Keratinocyte (primary cell): ENCODE results near the gene RAN. TPM values are rescaled to one million over a fixed set of nuclear protein-coding genes. Genes with fewer than 3 reads are reported as not detected.
A peak's percentile ranks its signal among the peaks of the same experiment; 100 is the strongest.

Experiments
- DNase-seq: peaks from one replicate; pipeline ENCODE4 v3.0.0-alpha.2; 2011; ENCODE audit warnings: low read depth, missing footprints, low spot score
- FAIRE-seq: peaks from 2 replicates; lab custom pipeline; 2011; peaks lifted over from hg19 to GRCh38; lab: Jason Lieb, UNC
- H2AFZ ChIP-seq: 2 replicates; pipeline ENCODE4 v1.6.0; 2012; ENCODE audit warnings: low read length, control low read depth, inconsistent platforms; ENCODE audit not compliant: control insufficient read depth
- H3K27ac ChIP-seq: 2 replicates; pipeline ENCODE4 v1.5.1; 2011; ENCODE audit warnings: low read length; ENCODE audit not compliant: control insufficient read depth, insufficient read depth
- H3K27me3 ChIP-seq: 3 replicates; pipeline ENCODE4 v1.6.0; 2011; ENCODE audit warnings: low read length; ENCODE audit not compliant: control insufficient read depth, insufficient read depth; ENCODE audit errors: extremely low read depth
- H3K36me3 ChIP-seq, 2 experiments: 2 replicates in 1 of 2; 3 replicates in 1 of 2; pipeline ENCODE4 v1.5.1; 2011; ENCODE audit warnings: low read length in 2 of 2, mild to moderate bottlenecking in 1 of 2; ENCODE audit not compliant: control insufficient read depth in 2 of 2, insufficient read depth in 2 of 2; ENCODE audit errors: extremely low read depth in 1 of 2
- H3K4me1 ChIP-seq: 3 replicates; pipeline ENCODE4 v1.5.1; 2011; ENCODE audit warnings: low read length; ENCODE audit not compliant: control insufficient read depth, insufficient read depth; ENCODE audit errors: extremely low read depth
- H3K4me2 ChIP-seq: 3 replicates; pipeline ENCODE4 v1.6.0; 2011; ENCODE audit warnings: low read depth, low read length; ENCODE audit not compliant: control insufficient read depth, insufficient read depth; ENCODE audit errors: extremely low read depth
- H3K4me3 ChIP-seq, 3 experiments: fragments of 200-600 bp in 1 of 3; sonication (generic) in 1 of 3; 2 replicates in 2 of 3; 3 replicates in 1 of 3; pipeline ENCODE4 v1.5.1; 2011 to 2016; ENCODE audit warnings: low read length in 3 of 3, mild to moderate bottlenecking in 3 of 3, control low read depth in 2 of 3, inconsistent platforms in 1 of 3, low read depth in 1 of 3, mixed read lengths in 1 of 3, mixed run types in 1 of 3, moderate library complexity in 1 of 3; ENCODE audit not compliant: control insufficient read depth in 2 of 3, insufficient read depth in 2 of 3; ENCODE audit errors: extremely low read depth in 1 of 3
- H3K79me2 ChIP-seq: 2 replicates; pipeline ENCODE4 v1.6.0; 2012; ENCODE audit warnings: low read length; ENCODE audit not compliant: control insufficient read depth, insufficient read depth
- H3K9ac ChIP-seq: 3 replicates; pipeline ENCODE4 v1.6.0; 2011; ENCODE audit warnings: low read length; ENCODE audit not compliant: control insufficient read depth, insufficient read depth; ENCODE audit errors: extremely low read depth
- H3K9me1 ChIP-seq: 3 replicates; pipeline ENCODE4 v1.6.0; 2011; ENCODE audit warnings: low read length; ENCODE audit not compliant: control insufficient read depth, insufficient read depth; ENCODE audit errors: extremely low read depth
- H3K9me3 ChIP-seq: 2 replicates; pipeline ENCODE4 v1.5.1; 2012; ENCODE audit warnings: low read depth, low read length; ENCODE audit not compliant: control insufficient read depth
- H4K20me1 ChIP-seq: 3 replicates; pipeline ENCODE4 v1.6.0; 2011; ENCODE audit warnings: low read length; ENCODE audit not compliant: control insufficient read depth, insufficient read depth; ENCODE audit errors: extremely low read depth
- EZH2 ChIP-seq: IDR thresholded peaks from one replicate; pipeline ENCODE4 v1.6.1; 2012; ENCODE audit warnings: inconsistent platforms, mild to moderate bottlenecking, low read length, moderate library complexity
- dilution Hi-C: fragments of 300-500 bp; cut with MboI; formaldehyde crosslinking; loops from one replicate; pipeline ENCODE4 v1.7.0; 2020; ENCODE audit warnings: low sequenced_read_pairs; ENCODE audit not compliant: extremely low pct_ligation_motif_present
- polyA plus RNA-seq, 5 experiments: library from polyadenylated mRNA; depleted of rRNA in 3 of 5; stranded (reverse) in 3 of 5; stranded (forward) in 1 of 5; unstranded in 1 of 5; fragments of >200 nt; gene quantifications; 1 replicate in 1 of 5; 2 replicates in 3 of 5; 3 replicates in 1 of 5; pipeline versions ENCODE4 v1.2.1 to v1.2.3, GENCODE V29; 2011 to 2012; ENCODE audit warnings: missing spikeins in 2 of 5, low read depth in 1 of 5, low replicate concordance in 1 of 5
- TF ChIP-seq, protein P1 (sequence below), 3 experiments: IDR thresholded peaks in 1 of 3; conservative IDR thresholded peaks in 1 of 3; optimal IDR thresholded peaks in 1 of 3; 2 replicates in 2 of 3; 3 replicates in 1 of 3; pipeline versions ENCODE3 to v1.5.1; 2011; ENCODE audit warnings: low read length in 3 of 3, mild to moderate bottlenecking in 3 of 3, moderate library complexity in 2 of 3, control low read depth in 1 of 3, inconsistent platforms in 1 of 3; ENCODE audit not compliant: insufficient read depth in 2 of 3; ENCODE audit errors: extremely low read depth in 1 of 3

The RAN gene
- polyA plus RNA-seq, 1 donor (not counting 4 experiments of a cell fraction or from before 2014, with no cell fraction given), result 2,211 TPM

DNA sequence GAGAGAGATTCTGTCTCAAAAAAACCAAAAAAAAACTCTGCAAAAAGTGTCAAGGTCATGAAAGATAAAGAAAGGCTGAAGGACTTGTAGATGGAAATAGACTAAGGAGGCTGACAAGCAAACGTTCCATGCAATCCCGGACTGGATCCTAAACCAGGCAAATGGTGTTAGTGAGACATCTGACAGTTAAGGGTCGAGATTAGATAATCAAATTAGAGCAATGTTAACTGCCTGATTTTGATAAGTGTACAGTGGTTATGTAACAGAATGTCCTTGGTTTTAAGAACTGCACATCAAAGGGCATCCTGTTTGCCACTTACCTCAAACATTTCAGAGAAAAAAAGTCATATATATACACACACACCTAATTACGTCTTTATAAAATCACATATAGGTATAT lies 3.5 kb upstream of the RAN start:
- no peak overlapping the region for H3K4me2 ChIP-seq
- FAIRE-seq, result no peak
- no peak overlapping the region for H3K4me3 ChIP-seq
- H3K9me1 ChIP-seq, result no peaks in the 10 kb centered on the region
- dilution Hi-C loops, result no loop called here
- H3K36me3 ChIP-seq, result peaks cover 3 to 5% of the 10 kb centered on the region in 2 experiments
- no peaks in the 10 kb centered on the region for H3K9me3 ChIP-seq
- no peak overlapping the region for H2AFZ ChIP-seq
- H4K20me1 ChIP-seq, result no peaks in the 10 kb centered on the region
- no peak overlapping the region for H3K9ac ChIP-seq
- H3K27me3 ChIP-seq, result no peaks in the 10 kb centered on the region
- H3K79me2 ChIP-seq, result peaks cover 14% of the 10 kb centered on the region
- DNase-seq, result no peak
- no peak for TF ChIP-seq EZH2
- TF ChIP-seq, protein P1, sequence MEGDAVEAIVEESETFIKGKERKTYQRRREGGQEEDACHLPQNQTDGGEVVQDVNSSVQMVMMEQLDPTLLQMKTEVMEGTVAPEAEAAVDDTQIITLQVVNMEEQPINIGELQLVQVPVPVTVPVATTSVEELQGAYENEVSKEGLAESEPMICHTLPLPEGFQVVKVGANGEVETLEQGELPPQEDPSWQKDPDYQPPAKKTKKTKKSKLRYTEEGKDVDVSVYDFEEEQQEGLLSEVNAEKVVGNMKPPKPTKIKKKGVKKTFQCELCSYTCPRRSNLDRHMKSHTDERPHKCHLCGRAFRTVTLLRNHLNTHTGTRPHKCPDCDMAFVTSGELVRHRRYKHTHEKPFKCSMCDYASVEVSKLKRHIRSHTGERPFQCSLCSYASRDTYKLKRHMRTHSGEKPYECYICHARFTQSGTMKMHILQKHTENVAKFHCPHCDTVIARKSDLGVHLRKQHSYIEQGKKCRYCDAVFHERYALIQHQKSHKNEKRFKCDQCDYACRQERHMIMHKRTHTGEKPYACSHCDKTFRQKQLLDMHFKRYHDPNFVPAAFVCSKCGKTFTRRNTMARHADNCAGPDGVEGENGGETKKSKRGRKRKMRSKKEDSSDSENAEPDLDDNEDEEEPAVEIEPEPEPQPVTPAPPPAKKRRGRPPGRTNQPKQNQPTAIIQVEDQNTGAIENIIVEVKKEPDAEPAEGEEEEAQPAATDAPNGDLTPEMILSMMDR (optimal IDR thresholded peaks at IDR 0.05 in 1 of 3, IDR thresholded peaks at IDR 0.05 in 1 of 3, conservative IDR thresholded peaks at IDR 0.05 in 1 of 3; ENCODE audit: extremely low read depth in 1 of 3, insufficient read depth in 2 of 3, low read length in 3 of 3), result no peak
- peaks cover 6% of the 10 kb centered on the region for H3K4me1 ChIP-seq
- H3K27ac ChIP-seq, result no peak overlapping the region

DNA sequence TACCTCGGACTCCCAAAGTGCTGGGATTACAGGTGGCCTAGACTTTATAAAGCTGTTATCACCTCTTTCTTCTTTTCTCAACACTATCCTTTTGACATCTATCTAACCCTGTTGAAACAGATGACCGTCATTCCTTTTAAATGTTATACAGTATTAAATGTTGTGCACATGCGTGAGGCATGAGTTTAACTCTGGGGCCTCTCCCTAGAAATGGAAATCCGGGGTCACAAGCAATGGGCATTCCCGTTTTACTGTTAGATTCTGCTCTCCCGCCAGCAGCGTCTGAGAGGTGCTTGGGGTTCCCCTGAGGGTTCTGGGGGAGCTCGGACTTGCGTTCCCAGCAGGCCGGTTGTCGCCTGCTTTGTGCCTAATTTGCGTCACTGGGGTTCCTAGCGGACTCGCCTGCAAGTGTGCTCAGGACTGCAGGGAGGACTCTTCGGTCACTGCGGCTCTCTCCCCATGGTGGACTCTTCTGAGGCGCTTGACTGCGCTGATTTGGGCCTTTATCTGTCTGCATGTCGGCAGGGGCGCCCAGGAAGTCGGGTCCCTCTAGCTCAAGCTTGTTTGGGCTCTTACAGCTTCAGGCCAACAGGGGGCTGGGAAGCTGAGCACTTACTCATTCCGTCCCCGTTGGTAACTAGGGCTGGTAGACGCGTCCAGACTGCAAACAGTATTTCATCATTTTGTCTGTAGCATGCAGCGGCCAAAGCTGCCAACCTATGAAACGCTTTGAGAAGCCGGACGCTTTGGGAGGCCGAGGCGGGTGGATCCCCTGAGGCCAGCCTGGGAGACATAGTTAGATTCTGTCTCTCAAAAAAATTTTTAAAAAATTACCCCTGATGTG lies 1.2 kb upstream of the RAN start:
- Histone ChIP-seq H3K9me3 (no peaks in the 10 kb centered on the region), H3K4me3 (peak overlapping the region; percentile 50 to 76 (median 74)), H4K20me1 (peaks cover 14% of the 10 kb centered on the region), H3K79me2 (peaks cover 34% of the 10 kb centered on the region), H3K4me1 (peaks cover 15% of the 10 kb centered on the region), H3K9me1 (peaks cover 2% of the 10 kb centered on the region), H3K27me3 (no peaks in the 10 kb centered on the region), H3K9ac (peak overlapping the region; percentile 89), H3K27ac (peak overlapping the region; percentile 87), H2AFZ (no peak overlapping the region), H3K36me3 (peaks cover 16 to 22% of the 10 kb centered on the region in 2 experiments), H3K4me2 (peak overlapping the region; percentile 89)
- TF ChIP-seq, protein P1 (optimal IDR thresholded peaks at IDR 0.05 in 1 of 3, IDR thresholded peaks at IDR 0.05 in 1 of 3, conservative IDR thresholded peaks at IDR 0.05 in 1 of 3; ENCODE audit: extremely low read depth in 1 of 3, insufficient read depth in 2 of 3, low read length in 3 of 3), result peak; percentile 58 to 73 (median 62)
- no peak for TF ChIP-seq EZH2
- DNase-seq (peak; percentile 50), FAIRE-seq (no peak)
- dilution Hi-C loops, result no loop called here
